ENCODE measurements around the gene SPTLC3.

SPTLC3 gene

DNA sequence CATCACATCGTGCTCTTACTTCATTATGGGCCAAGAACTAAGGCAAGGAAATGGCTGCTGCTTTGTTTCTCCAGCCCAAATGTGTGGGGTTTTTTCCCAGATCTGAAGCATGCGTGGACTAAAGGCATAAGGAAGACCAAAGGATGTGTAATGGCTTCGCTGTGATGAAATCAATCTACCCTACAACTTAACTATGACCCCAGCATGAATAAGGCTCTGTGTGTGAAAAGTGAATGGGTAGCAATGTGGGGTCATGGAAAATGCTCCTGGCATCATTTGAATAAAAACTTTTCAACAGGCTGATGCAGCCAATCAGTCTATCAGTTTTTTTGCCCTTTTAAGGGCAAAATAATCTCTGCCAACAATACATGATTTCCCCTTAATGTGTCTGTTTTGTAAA lies 162.0 kb downstream of the SPTLC3 start:
- Histone ChIP-seq H3K27me3 (ENCODE audit: control insufficient read depth, low read length) (no peaks in the 10 kb centered on the region), H3K79me2 (ENCODE audit: control insufficient read depth, low read length) (no peaks in the 10 kb centered on the region), H3K9me3 (ENCODE audit: control insufficient read depth, insufficient read depth, low read length) (no peaks in the 10 kb centered on the region), H3K4me3 (ENCODE audit: low read length) (no peak overlapping the region), H3K36me3 (ENCODE audit: control insufficient read depth, low read length) (no peaks in the 10 kb centered on the region), H3K27ac (ENCODE audit: low read depth, low read length) (no peak overlapping the region), H4K20me1 (ENCODE audit: control insufficient read depth, insufficient read depth, low read depth, low read length) (no peaks in the 10 kb centered on the region), H3F3A (ENCODE audit: control insufficient read depth, insufficient read depth) (no peaks in the 10 kb centered on the region), H3K9me2 (replicated peaks; ENCODE audit: control insufficient read depth, low read length) (no peaks in the 10 kb centered on the region), H3K4me2 (ENCODE audit: low read length) (no peak overlapping the region), H3K4me1 (ENCODE audit: control insufficient read depth, low read length) (no peaks in the 10 kb centered on the region)
- TF ChIP-seq CTCF (IDR thresholded peaks at IDR 0.05; ENCODE audit: low read depth, low read length, poor library complexity, severe bottlenecking) (no peak), EZH2phosphoT487 (IDR thresholded peaks at IDR 0.05; ENCODE audit: borderline replicate concordance, low read length) (no peak)

DNA sequence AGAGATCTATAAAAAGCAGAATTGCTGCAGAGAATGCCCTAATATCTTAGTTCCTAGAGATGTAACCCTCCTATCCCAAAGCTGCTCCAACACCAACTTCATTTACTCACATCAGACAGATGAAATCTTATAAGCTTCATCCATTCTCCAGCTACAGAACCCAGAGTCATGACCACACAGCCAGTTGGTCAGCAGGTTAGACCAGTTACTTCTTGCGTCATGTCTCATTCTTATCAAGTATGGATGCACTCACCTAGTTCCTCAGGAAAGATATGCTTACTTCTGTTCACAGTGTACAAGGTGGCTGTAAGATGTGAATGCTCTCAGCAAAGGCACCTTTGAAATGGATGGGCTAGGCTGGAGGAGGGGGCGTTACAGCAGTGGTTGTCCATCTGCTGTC lies 164.4 kb downstream of the SPTLC3 start:
- no peaks in the 10 kb centered on the region for H3F3A ChIP-seq (ENCODE audit: control insufficient read depth, insufficient read depth)
- no peak overlapping the region for H3K27ac ChIP-seq (ENCODE audit: low read depth, low read length)
- H3K9me3 ChIP-seq (ENCODE audit: control insufficient read depth, insufficient read depth, low read length): no peaks in the 10 kb centered on the region
- no peaks in the 10 kb centered on the region for H3K9me2 ChIP-seq (replicated peaks; ENCODE audit: control insufficient read depth, low read length)
- TF ChIP-seq CTCF (IDR thresholded peaks at IDR 0.05; ENCODE audit: low read depth, low read length, poor library complexity, severe bottlenecking) (no peak), EZH2phosphoT487 (IDR thresholded peaks at IDR 0.05; ENCODE audit: borderline replicate concordance, low read length) (no peak)
- H3K79me2 ChIP-seq (ENCODE audit: control insufficient read depth, low read length): no peaks in the 10 kb centered on the region
- no peak overlapping the region for H3K4me3 ChIP-seq (ENCODE audit: low read length)
- H4K20me1 ChIP-seq (ENCODE audit: control insufficient read depth, insufficient read depth, low read depth, low read length): no peaks in the 10 kb centered on the region
- no peaks in the 10 kb centered on the region for H3K27me3 ChIP-seq (ENCODE audit: control insufficient read depth, low read length)
- H3K4me2 ChIP-seq (ENCODE audit: low read length): no peak overlapping the region
- no peaks in the 10 kb centered on the region for H3K36me3 ChIP-seq (ENCODE audit: control insufficient read depth, low read length)
- no peaks in the 10 kb centered on the region for H3K4me1 ChIP-seq (ENCODE audit: control insufficient read depth, low read length)

- TF ChIP-seq EZH2phosphoT487 (IDR thresholded peaks at IDR 0.05; ENCODE audit: borderline replicate concordance, low read length) (no peak), CTCF (IDR thresholded peaks at IDR 0.05; ENCODE audit: low read depth, low read length, poor library complexity, severe bottlenecking) (no peak)
These were observed 165.6 kb downstream of the SPTLC3 start for GRCh38 chr20:13174402-13174801.

More at GRCh38 chr20:13174402-13174801, 165.6 kb downstream of the SPTLC3 start:
- H3K4me2 ChIP-seq (ENCODE audit: low read length): no peak overlapping the region
- H3K27me3 ChIP-seq (ENCODE audit: control insufficient read depth, low read length): no peaks in the 10 kb centered on the region
- no peaks in the 10 kb centered on the region for H3K36me3 ChIP-seq (ENCODE audit: control insufficient read depth, low read length)
- no peak overlapping the region for H3K4me3 ChIP-seq (ENCODE audit: low read length)
- no peaks in the 10 kb centered on the region; the same call in 1 of the 2 replicates for H3K9me2 ChIP-seq (replicated peaks; ENCODE audit: control insufficient read depth, low read length)
- H3K27ac ChIP-seq (ENCODE audit: low read depth, low read length): no peak overlapping the region
- H4K20me1 ChIP-seq (ENCODE audit: control insufficient read depth, insufficient read depth, low read depth, low read length): no peaks in the 10 kb centered on the region
- H3F3A ChIP-seq (ENCODE audit: control insufficient read depth, insufficient read depth): no peaks in the 10 kb centered on the region
- no peaks in the 10 kb centered on the region for H3K9me3 ChIP-seq (ENCODE audit: control insufficient read depth, insufficient read depth, low read length)
- no peaks in the 10 kb centered on the region for H3K4me1 ChIP-seq (ENCODE audit: control insufficient read depth, low read length)
- H3K79me2 ChIP-seq (ENCODE audit: control insufficient read depth, low read length): no peaks in the 10 kb centered on the region
